ENCODE results near the gene CFAP45. TPM values are rescaled to one million over a fixed set of nuclear protein-coding genes. Genes with fewer than 3 reads are reported as not detected.

The CFAP45 gene
- 1 to 10 TPM in 1 of 2 donors, under 1 TPM in 1; 0.95 to 2.1 TPM for total RNA-seq

GRCh38 chr1:159900086-159900680 lies at the start of gene CFAP45:
TSS of gene CFAP45 (minus strand) at chr1:159900165. CDS start at chr1:159900098, 67 bp downstream.
- peaks cover 0 to 29% of the 10 kb centered on the region in 2 donors for H3K4me1 ChIP-seq (ENCODE audit: control insufficient read depth in 1 of 2, low read depth in 2 of 2)
- no peaks in the 10 kb centered on the region for H3K27me3 ChIP-seq (replicated peaks; ENCODE audit: insufficient read depth)
- ATAC-seq (ENCODE audit: insufficient number of reproducible peaks, low FRiP score, low read depth) = peak; percentile 34
- H3K27ac ChIP-seq = peak within 1 kb of the TSS; percentile 63 to 71
- TF ChIP-seq CTCF (IDR thresholded peaks at IDR 0.05) = no peak
- peak; percentile 63 for DNase-seq (ENCODE audit: low spot score)
- no peaks in the 10 kb centered on the region for H3K36me3 ChIP-seq
- H3K9me3 ChIP-seq = no peaks in the 10 kb centered on the region
- peak within 1 kb of the TSS; percentile 26 for H3K4me3 ChIP-seq

- H3K9me3 ChIP-seq = no peaks in the 10 kb centered on the region
- ATAC-seq (ENCODE audit: insufficient number of reproducible peaks, low FRiP score, low read depth) (no peak), DNase-seq (ENCODE audit: low spot score) (no peak)
- H3K27ac ChIP-seq = no peak overlapping the region
- TF ChIP-seq CTCF (IDR thresholded peaks at IDR 0.05) = no peak
- H3K27me3 ChIP-seq (replicated peaks; ENCODE audit: insufficient read depth) = no peaks in the 10 kb centered on the region
- peaks cover 10 to 14% of the 10 kb centered on the region in 2 donors for H3K4me1 ChIP-seq (ENCODE audit: control insufficient read depth in 1 of 2, low read depth in 2 of 2)
- no peak overlapping the region for H3K4me3 ChIP-seq
- H3K36me3 ChIP-seq = no peaks in the 10 kb centered on the region
These were observed 49.2 kb upstream of the CFAP45 start for GRCh38 chr1:159949123-159949522.

- no peaks in the 10 kb centered on the region for H3K27me3 ChIP-seq (replicated peaks; ENCODE audit: insufficient read depth)
- no peak overlapping the region for H3K27ac ChIP-seq
- ATAC-seq (ENCODE audit: insufficient number of reproducible peaks, low FRiP score, low read depth) = no peak
- no peak for DNase-seq (ENCODE audit: low spot score)
- H3K4me3 ChIP-seq = no peak overlapping the region
- H3K9me3 ChIP-seq = no peaks in the 10 kb centered on the region
- H3K36me3 ChIP-seq = no peaks in the 10 kb centered on the region
- peaks cover 10 to 14% of the 10 kb centered on the region in 2 donors for H3K4me1 ChIP-seq (ENCODE audit: control insufficient read depth in 1 of 2, low read depth in 2 of 2)
- no peak for TF ChIP-seq CTCF (IDR thresholded peaks at IDR 0.05)
These were observed 48.0 kb upstream of the CFAP45 start for GRCh38 chr1:159947942-159948341.

GRCh38 chr1:159946242-159947187 lies 46.5 kb upstream of the CFAP45 start:
- Histone ChIP-seq H3K4me3 (peak overlapping the region; percentile 77), H3K4me1 (ENCODE audit: control insufficient read depth in 1 of 2, low read depth in 2 of 2) (peaks cover 10 to 14% of the 10 kb centered on the region in 2 donors), H3K36me3 (no peaks in the 10 kb centered on the region), H3K27me3 (replicated peaks; ENCODE audit: insufficient read depth) (no peaks in the 10 kb centered on the region), H3K9me3 (no peaks in the 10 kb centered on the region), H3K27ac (no peak overlapping the region)
- ATAC-seq (ENCODE audit: insufficient number of reproducible peaks, low FRiP score, low read depth) (no peak), DNase-seq (ENCODE audit: low spot score) (no peak)
- TF ChIP-seq CTCF (IDR thresholded peaks at IDR 0.05) = no peak
